Measurements from ENCODE around the gene TNFAIP2. TPM values are rescaled to one million over a fixed set of nuclear protein-coding genes. Genes with fewer than 3 reads are reported as not detected.

Gene TNFAIP2
- total and polyA plus RNA-seq, 2 of the 4 experiments (the other 2 are of a cell fraction): 6.3 to 9.6 TPM

DNA sequence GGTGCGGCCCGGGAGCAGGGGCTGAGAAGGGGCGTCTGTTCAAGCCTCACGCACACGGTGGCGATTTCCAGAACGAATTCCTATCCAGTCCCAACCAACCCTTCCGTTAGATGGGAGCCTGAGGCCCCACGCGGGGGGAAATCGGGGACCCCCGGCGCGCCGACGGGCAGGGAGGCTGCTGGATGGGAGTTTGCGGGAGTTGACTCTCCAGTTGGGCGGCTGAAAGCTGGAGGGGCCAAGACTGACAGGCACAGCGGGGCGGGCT lies 18.9 kb upstream of the TNFAIP2 start:
- intact Hi-C loops (cut with micrococcal nuclease): no loop called here
- POLR2A ChIA-PET (ENCODE audit: unreplicated experiment): no interaction called here

More for the DNA sequence above, 18.9 kb upstream of the TNFAIP2 start:
- Histone ChIP-seq H4K20me1 (ENCODE audit: insufficient read depth, low read length) (no peaks in the 10 kb centered on the region; the same call in 1 of the 2 replicates), H2AK5ac (ENCODE audit: low read depth, low read length) (no peak overlapping the region), H3K79me1 (ENCODE audit: low read depth in 1 of 2, low read length in 2 of 2) (no peaks in the 10 kb centered on the region), H3K27ac (ENCODE audit: insufficient read depth, low read length) (no peak overlapping the region), H3K36me3 (ENCODE audit: control insufficient read depth, insufficient read depth, low read length) (no peaks in the 10 kb centered on the region), H3K18ac (ENCODE audit: low read depth, low read length) (no peak overlapping the region), H3K4ac (ENCODE audit: low read depth, low read length) (no peak overlapping the region), H3K9me3 (ENCODE audit: control insufficient read depth, insufficient read depth, low read length) (no peaks in the 10 kb centered on the region), H3K23ac (ENCODE audit: low read depth, low read length) (no peak overlapping the region), H4K5ac (ENCODE audit: low read depth, low read length) (no peak overlapping the region), H3K4me3 (ENCODE audit: insufficient read depth, low read depth, low read length) (no peak overlapping the region), H2BK15ac (ENCODE audit: low read depth, low read length) (no peak overlapping the region), H4K91ac (ENCODE audit: insufficient read depth, low read depth, low read length) (no peak overlapping the region), H3K14ac (replicated peaks; ENCODE audit: low read depth, low read length) (no peak overlapping the region), H3K4me2 (ENCODE audit: low read depth, low read length) (no peak overlapping the region), H2BK20ac (ENCODE audit: low read depth, low read length) (no peak overlapping the region), H2BK120ac (ENCODE audit: low read depth, low read length) (no peak overlapping the region), H3K4me1 (ENCODE audit: control insufficient read depth, insufficient read depth, low read length) (peaks cover 12% of the 10 kb centered on the region), H3K27me3 (ENCODE audit: control insufficient read depth, insufficient read depth, low read length) (peaks cover 44% of the 10 kb centered on the region), H4K8ac (ENCODE audit: low read depth in 2 of 2, low read length in 2 of 2) (no peak overlapping the region), H3K9me1 (ENCODE audit: insufficient read depth, low read length) (peaks cover 8% of the 10 kb centered on the region; the same call in 1 of the 2 replicates), H2AFZ (replicated peaks; ENCODE audit: low read length, poor library complexity) (peak overlapping the region; percentile 46), H2BK5ac (ENCODE audit: low read depth, low read length, poor library complexity, severe bottlenecking) (no peak overlapping the region), H3K9ac (ENCODE audit: low read depth, low read length) (no peak overlapping the region), H2AK9ac (replicated peaks; ENCODE audit: low read depth, low read length, poor library complexity) (no peak overlapping the region), H3K56ac (ENCODE audit: extremely low read depth, insufficient read depth, low read length) (no peak overlapping the region)
- ATAC-seq (ENCODE audit: low read depth) (no peak), DNase-seq (no peak)
- CTCF ChIA-PET: interaction anchor here (0.6 to 3.3 kb wide), 16 partner anchors 8 to 187 kb away, joined by 3 to 23 read pairs (median 6); no protein-coding TSS in a partner anchor
- no TSS peak for BruUV-seq (replicated peaks)
- WGBS, 2 experiments (ENCODE audit: extremely low coverage in 2 of 2, insufficient read length in 1 of 2): no CpG with 5 or more reads among the region's 20 CpGs
- TF ChIP-seq RAD21 (IDR thresholded peaks at IDR 0.05; ENCODE audit: low read length) (no peak), FOS (IDR thresholded peaks at IDR 0.05; ENCODE audit: low read depth, low read length) (no peak), MAFK (IDR thresholded peaks at IDR 0.05; ENCODE audit: low read depth, low read length) (no peak), MXI1 (IDR thresholded peaks at IDR 0.05; ENCODE audit: borderline replicate concordance, low read depth, low read length) (no peak), CEBPB (IDR thresholded peaks at IDR 0.05; ENCODE audit: low read depth, low read length) (no peak), CTCF (conservative IDR thresholded peaks at IDR 0.05; ENCODE audit: low read depth, low read length) (no peak), RFX5 (IDR thresholded peaks at IDR 0.05; ENCODE audit: low read depth, low read length) (no peak), USF2 (IDR thresholded peaks at IDR 0.05; ENCODE audit: low read depth, low read length) (no peak), SMC3 (IDR thresholded peaks at IDR 0.05; ENCODE audit: low read depth, low read length) (no peak), MAZ (IDR thresholded peaks at IDR 0.05; ENCODE audit: borderline replicate concordance, low read depth, low read length) (no peak), BHLHE40 (IDR thresholded peaks at IDR 0.05; ENCODE audit: low read depth, low read length) (no peak), NFE2L2 (IDR thresholded peaks at IDR 0.05; ENCODE audit: low read depth, low read length) (no peak), ELK1 (IDR thresholded peaks at IDR 0.05; ENCODE audit: borderline replicate concordance, low read depth, low read length) (no peak), CHD1 (IDR thresholded peaks at IDR 0.05; ENCODE audit: low read depth, low read length) (no peak), POLR2A (IDR thresholded peaks at IDR 0.05; ENCODE audit: low read depth, low read length) (no peak), RCOR1 (IDR thresholded peaks at IDR 0.05; ENCODE audit: insufficient replicate concordance, low read length) (no peak)
- dilution Hi-C loops (cut with HindIII; ENCODE audit: low sequenced_read_pairs, unreplicated experiment) (no loop called here), in situ Hi-C loops (cut with MboI; ENCODE audit: low sequenced_read_pairs) (no loop called here)

Measured in IMR-90 (cell line).